EL (cell line): ENCODE measurements around the gene CDC42EP2.
"Not testable (repeated sequence)": the region's sequence is repeated elsewhere in the genome, so short reads cannot be mapped to it uniquely, and the experiment has no call there.

Experiments used
- DNase-seq: peaks from one replicate; pipeline ENCODE4 v3.0.0-alpha.2; 2016

CDC42EP2 gene

DNA sequence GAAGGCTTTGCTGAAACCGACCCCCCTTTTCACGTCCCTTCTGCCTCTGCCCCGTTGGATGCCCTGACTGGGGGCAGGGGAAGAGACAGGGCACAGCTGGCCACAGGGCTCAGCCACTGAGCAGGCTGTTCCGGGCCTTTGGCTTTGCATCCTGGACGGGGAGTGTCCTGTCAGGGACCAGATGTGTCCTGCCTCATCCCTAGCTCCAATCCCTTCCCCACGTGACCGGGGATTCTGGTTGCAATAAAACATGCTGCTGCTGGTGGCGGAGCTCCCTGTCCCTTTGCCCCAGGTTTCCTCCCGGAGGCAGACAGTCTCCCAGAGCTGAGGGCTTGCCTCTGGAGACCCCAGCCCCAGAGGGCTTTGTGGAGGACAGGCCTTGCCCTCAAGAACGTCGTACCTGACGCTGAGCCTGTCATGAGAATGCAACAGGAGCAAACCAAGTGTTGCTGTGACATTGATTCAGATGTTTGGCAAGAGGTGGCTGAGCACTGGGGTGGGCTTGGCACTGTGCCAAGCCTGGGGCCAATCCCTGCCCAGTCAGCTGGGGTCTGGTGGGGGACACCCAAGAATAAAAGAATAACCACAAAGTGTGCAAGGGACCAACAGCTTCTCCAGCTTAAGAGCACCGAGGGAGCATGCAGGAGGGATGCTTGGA, 7.3 kb downstream of the CDC42EP2 start:
- DNase-seq: no peak

DNA sequence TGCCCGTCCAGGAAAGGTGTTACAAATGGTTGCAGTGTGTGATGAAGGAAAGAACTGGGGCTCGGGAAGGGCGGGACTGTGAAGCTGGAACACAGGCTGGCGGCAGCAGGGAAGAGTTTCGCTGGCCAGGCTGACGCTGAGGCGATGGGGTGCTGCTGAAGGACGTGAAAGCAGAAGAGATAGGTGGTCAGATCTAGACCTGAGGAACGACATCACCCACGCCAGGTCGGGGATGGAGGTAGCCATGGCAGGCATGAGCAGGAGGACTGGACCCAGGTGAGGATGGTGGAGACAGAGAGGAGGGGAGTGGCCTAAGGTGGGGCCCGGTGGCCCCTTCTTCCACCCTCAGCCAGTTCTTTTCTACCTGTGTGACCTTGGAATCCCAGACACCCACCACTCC, 9.1 kb downstream of the CDC42EP2 start:
- DNase-seq: no peak

DNA sequence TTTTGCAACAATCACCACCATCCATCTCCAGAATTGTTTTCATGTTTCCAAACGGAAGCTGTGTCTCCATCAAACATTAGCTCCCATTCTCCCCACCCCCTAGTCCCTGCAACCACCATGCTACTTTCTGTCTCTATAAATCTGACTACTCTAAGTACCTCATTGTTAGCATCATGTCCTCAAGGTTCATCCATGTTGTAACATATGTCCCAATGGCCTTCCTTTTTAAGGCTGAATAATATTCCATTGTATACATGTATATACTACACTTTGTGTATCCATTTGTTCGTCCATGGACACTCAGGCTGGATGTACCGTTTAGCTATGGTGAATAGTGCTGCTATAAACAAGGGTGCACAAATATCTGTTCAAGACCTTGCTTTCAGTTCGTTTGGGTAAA, 10.8 kb downstream of the CDC42EP2 start:
- DNase-seq: no peak

DNA sequence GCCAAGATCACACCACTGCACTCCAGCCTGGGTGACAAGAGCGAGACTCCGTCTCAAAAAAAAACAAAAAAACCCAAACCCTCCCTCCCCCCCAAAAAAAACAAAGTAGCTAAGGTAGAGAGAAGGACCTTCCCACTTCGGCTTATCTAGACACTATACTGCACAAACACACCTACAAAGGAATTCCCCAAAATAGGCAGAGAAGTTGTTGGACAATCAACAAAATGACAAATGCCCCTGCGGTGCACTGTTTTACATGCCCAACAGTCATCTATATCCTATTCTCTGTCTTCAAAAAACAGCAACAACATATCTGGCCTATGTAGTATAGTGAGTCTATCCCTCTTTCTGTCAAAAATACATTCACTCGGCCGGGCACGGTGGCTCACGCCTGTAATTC, 12.4 kb downstream of the CDC42EP2 start:
- DNase-seq: no peak

DNA sequence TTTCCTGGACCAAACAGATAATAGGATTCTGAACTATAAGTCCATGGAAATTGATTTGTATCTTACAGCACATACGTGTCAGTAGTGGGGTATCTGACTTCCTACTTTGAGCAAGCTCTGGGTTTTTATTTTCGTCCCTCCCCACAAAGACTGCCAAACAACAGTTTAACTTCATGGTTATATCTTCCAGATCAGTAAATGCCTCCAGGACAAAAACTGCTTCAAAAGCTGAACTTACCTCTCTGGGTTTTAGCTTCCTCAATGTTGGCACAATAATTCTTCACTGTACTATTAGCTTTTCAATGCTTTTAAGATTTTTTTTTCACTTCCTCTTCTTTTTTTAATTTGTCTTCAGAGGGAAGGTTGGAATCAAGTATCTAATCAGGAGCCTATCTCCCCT, 14.8 kb downstream of the CDC42EP2 start:
- DNase-seq: no peak

DNA sequence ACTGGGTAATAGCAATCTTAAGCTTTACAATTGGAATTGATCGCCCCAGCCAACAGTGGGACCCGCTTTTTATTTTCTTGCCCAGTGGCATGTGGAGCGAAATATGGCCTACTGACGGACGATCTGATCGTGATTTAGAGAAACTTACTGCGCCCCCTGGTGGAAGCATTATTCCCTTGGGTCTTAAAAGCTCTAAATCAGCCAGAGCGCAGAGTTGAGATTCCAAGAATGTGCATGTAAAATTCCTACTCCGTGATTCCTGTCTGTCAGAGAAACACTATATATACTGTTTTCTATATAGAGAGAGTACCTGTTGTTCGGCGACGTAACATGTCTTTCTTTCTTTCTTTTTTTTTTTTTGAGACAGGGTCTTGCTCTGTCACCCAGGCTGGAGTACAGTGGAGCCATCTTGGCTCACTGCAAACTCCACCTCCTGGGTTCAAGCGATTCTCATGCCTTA, 15.3 kb downstream of the CDC42EP2 start:
- peak; percentile 90 for DNase-seq

DNA sequence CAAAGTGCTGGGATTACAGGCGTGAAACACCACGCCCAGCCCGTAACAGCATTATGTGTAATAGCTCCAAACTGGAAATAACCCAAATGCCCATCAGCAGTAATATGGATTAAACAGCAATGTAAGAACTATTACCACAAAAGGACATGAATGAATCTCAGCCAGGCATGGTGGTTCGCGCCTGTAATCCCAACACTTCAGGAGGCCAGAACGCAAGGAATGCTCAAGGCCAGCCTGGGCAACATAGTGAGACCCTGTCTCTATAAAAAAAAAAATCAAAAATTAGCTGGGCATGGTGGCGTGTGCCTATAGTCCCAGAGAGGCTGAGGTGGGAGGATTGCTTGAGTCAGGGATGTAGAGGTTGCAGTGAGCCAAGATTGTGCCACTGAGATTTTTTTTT, 15.9 kb downstream of the CDC42EP2 start:
- no peak for DNase-seq

DNA sequence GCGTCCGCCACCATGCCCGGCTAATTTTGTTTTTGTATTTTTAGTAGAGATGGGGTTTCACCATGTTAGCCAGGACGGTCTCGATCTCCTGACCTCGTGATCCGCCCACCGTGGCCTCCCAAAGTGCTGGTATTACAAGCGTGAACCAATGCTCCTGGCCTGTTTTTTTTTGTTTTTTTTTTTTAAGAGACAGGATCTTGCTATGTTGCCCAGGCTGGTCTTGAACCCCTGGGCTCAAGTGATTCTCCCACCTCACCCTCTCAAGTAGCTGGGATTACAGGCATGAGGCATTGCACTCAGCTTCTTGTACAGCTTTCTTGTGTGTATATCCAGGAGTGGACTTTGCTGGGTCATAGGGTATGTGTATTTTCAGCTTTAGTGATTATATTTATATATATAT, 17.9 kb downstream of the CDC42EP2 start:
- DNase-seq: not testable (repeated sequence)

DNA sequence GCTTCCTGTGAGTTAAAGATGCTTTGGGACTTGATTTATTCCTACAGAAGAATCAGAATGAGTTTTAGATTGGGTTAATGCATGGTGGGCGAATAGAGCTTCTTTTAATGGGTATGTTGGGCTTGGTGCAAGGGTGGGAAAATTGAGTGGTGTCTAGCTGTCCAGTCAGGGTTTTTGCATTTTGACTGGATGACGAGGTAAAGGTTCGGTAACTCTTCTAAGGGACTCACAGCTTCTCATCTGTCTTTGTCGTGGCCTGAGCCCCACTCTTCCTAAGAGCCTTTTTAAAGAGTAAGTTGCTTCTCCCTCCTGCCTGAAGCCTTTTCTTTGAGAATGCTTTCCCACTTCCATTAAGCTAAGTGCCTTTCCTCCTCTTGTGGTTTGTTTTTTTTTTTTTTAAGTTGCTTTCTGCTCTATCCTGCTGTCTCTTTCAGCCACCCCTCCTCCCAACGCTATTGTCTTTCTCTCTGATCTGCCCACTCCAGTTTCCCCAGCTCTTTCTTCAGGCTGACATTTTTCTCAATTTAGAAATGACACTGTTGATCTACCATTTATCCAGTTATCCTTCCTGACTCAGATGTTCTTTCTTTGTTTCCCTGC, 20.1 kb downstream of the CDC42EP2 start:
- no peak for DNase-seq

DNA sequence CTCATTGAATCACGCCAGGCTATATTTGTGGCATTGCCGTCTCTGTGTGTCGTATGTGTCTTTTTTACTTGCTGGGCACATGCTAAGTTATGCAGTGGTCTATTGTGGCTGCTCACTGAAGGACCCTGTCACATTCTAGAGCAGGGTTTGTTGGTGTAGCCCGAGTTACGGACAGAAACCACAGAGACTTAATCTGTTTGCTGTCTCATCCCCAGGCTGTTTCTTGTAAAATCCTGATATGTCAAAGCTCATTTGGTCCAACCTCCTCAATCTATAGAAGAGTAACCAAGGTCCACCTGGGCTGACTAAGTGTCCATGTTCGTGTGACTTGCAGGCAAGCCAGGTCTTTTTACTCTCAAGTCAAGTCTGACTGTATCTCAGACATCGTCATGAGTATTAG, 24.0 kb downstream of the CDC42EP2 start:
- no peak for DNase-seq

DNA sequence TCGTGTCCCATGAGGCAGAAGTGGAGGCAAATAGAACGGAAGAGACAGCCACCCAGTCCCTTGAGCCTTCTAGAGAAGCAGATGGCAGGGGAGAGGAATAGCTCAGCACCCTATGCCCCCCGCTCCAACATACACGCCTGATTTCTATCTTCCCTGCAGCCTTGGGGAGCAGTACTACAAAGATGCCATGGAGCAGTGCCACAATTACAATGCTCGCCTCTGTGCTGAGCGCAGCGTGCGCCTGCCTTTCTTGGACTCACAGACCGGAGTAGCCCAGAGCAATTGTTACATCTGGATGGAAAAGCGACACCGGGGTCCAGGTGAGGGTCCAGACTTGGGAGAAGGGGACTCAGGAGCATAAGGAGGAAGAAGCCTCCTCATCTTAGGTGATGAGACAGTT, 25.6 kb downstream of the CDC42EP2 start:
- no peak for DNase-seq

DNA sequence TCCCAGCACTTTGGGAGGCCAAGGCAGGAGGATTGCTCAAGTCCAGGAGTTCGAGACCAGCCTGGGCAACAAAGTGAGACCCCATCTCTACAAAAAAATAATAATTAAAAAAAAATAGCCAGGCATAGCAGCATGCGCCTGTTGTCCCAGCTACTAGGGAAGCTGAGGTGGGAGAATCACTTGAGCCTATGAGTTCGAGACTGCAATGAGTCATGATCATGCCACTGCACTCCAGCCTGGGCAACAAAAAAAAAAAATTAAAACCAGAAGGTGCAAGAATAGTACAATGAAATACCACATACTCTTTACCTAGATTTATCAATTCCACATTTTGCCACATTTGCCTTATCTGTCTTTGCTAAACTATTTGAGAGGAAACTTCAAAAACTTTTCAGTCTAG, 27.2 kb downstream of the CDC42EP2 start:
- no peak for DNase-seq

DNA sequence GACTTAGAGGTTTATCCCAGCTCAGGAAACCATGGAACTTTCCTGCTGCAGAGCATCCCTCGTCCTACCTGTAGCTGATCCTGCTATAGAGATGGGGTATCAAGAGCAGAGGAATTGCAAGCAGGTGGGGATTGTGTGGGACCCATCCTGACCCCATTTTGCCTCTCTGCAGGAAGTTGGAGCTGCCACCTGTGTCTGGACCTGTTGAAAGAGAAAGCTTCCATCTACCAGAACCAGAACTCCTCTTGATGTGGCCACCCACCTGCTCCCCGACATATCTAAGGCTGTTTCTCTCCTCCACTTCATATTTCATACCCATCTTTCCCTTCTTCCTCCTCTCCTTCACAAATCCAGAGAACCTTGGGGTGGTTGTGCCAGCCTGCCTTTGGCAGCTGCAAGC, 36.8 kb downstream of the CDC42EP2 start:
- DNase-seq: no peak

DNA sequence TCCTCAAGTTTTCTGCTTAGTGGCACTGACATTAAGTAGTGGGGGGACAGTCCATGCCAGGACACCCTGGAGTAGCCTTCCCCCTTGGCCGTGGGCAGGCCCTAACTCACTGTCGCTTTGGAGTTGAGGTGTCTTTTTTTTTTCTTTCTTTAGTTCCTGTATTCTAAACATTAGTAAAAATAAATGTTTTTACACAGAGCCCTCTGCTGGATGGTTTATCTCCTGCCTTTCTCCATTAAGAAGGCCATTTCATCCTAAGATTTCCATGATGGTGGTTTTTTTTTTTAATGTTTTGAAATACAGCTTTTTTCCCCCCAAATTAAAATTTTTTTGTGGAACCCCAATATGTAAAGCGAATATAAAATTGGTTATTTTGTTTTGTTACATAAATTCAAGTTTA, 38.1 kb downstream of the CDC42EP2 start:
- DNase-seq: peak; percentile 26

DNA sequence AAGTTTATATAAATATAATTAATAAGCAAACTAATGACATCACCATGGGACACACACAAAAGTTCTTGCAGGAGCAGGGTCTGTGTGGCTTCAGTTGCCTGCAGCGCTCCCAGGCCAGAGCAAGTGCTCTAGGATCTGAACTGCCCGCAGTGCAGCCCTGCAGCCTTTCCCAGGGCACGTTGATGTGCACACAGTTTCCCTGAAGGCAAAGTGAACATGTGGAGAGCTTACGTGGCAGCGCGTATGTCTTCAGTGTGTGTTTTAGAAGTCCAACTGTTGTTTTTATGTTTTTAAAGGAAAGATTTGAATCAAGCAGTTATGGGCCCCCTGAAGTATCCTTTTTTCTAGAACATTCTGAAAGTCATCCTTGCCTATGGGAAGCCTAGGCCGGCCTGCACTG, 38.7 kb downstream of the CDC42EP2 start:
- no peak for DNase-seq

DNA sequence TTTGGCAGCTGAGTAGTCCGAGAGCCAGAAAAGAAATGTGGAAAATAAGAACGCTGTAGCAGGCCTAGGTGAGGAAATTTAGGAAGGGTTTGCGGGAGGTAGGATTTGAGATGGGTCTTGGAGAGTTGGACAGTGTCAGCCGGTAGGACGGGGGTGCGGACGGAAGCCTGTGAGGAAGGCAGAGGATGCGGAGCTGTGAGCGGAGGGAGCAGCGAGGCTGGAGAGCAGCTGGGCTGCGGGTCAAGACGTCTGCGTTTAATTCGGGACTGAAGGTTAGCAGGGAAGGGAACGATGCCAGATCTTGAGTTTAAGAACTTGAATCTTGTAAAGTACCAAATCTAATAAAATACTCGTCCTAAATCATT, 39.2 kb downstream of the CDC42EP2 start:
- no peak for DNase-seq

DNA sequence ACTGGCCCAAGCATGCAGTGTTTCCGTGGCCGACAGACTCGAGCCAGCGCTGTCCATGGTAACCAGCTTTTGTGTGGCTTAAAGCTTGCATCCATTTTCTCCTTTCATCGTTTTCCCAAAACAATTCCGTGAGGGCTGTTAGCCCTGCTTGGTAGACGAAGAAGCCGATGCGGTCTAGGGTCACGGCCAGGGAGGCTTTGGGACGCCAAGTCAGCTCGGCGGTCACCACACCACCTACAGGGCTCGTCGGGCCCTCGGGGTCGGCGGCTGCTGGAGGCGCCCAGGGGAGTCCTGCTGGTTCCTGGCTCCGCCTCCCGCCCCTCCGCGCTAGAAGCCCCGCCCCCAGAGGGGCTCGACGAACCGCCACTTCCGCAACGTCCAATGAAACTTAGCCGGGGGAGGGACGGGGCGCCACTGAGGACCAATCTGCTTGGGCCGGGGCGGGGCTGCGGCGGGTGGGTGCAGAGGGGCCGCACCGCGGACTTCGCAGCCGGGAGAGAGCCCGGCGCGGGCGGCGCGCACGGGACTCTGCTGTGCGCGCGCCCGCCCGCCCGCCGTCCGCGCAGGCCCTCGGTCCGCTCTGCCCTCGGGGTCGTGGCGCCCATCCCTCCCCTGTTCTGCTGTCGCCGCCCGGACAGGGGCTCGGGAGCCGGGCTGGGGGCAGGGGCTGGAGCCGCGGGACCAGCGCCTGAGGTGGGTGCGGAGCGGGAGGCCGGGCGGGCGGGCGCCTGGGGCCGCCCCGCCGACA, 39.8 kb downstream of the CDC42EP2 start, which contains the start of gene TIGD3:
TIGD3 (plus strand) TSS at position 487 of the 748 bp plus-strand sequence. CDS start 1,058 bp downstream, outside the sequence.
- DNase-seq: peak; percentile 97

DNA sequence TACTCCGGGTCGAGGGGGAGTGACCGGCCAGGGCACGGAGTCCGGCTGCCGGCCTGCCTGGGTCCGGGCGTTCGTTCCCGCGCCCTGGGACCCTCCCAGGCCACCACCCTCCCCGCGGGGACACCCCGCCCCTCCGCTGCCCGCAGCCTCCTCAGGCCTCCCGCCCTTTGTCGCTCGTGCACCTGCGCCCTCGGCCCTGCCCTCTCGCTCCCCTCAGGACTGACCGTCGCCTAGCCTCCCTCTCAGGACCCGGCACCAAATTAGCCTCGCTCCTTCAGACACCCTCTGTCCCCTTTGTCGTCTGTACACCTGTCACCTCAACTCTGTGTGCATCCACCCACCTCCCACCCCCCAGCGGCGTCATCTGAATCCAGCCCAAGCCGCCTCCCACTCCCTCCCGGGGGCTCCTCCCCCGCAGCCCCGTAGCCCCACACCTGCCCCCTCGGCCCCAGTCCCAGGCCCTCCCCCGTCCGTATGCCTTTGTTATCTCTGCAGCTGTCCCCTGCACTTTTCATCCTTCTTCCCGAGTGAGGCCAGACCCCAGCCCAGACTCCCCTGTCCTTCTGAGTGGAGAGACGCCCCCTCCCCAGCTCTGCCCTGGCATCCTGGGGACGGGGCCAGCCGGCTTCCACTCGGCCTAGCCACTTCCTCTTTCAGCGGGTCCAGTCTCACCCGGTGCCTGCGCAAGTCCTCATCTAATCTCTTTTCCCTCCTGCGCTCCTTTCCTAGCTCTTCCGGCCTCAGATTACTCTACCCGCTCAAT, 40.5 kb downstream of the CDC42EP2 start:
- DNase-seq: peak; percentile 27

DNA sequence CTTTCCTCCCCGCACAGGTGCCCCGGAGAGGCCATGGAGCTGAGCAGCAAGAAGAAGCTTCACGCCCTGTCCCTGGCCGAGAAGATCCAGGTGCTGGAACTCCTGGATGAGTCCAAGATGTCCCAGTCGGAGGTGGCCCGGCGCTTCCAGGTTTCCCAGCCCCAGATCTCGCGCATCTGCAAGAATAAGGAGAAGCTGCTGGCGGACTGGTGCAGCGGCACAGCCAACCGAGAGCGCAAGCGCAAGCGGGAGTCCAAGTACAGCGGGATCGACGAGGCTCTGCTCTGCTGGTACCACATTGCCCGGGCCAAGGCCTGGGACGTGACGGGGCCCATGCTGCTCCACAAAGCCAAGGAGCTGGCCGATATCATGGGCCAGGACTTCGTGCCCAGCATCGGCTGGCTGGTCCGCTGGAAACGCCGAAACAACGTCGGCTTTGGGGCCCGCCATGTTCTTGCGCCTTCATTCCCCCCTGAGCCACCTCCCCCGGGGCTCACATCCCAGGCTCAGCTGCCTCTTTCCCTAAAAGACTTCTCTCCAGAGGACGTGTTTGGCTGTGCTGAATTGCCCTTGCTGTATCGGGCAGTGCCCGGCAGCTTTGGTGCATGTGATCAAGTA, 41.2 kb downstream of the CDC42EP2 start:
- DNase-seq: peak; percentile 36

DNA sequence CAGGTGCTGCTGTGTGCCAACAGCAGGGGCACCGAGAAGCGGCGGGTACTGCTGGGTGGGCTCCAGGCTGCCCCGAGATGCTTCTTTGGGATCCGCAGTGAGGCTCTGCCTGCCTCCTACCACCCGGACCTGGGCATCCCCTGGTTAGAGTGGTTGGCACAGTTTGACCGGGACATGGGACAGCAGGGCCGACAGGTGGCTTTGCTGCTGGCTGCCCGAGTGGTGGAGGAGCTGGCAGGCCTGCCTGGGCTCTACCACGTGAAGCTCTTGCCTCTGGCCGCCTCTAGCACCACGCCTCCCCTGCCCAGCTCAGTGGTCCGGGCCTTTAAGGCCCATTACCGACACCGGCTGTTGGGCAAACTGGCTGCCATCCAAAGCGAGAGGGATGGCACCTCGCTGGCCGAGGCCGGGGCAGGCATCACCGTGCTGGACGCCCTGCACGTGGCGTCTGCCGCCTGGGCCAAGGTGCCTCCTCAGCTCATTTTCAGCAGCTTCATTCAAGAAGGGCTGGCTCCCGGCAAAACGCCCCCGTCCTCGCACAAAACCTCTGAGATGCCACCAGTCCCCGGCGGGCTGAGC, 41.8 kb downstream of the CDC42EP2 start:
- no peak for DNase-seq

DNA sequence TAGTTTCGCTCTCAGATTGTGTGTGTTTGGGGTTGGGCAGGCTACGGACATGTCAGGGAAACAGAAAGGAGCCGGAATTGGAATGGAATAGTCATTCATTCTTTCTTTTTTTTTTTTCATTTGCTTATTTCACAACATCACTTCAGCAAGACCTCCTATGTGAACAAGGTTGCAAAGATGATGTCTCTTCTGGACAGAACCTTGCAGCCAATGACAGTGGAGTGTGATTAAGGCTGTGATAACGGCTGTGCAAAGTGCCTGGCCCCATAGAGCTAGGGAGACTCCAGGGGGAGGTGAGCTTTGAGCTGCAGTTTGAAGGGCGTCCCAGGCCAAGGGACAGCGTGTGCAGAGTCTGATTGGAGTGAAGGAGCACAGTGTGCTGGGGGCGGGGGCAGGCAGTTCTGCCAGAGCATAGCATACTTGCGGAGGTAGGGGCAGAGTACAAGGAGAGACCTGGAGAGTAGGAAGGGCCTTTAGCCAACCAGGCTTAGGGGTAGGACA, 43.2 kb downstream of the CDC42EP2 start:
- DNase-seq: no peak

DNA sequence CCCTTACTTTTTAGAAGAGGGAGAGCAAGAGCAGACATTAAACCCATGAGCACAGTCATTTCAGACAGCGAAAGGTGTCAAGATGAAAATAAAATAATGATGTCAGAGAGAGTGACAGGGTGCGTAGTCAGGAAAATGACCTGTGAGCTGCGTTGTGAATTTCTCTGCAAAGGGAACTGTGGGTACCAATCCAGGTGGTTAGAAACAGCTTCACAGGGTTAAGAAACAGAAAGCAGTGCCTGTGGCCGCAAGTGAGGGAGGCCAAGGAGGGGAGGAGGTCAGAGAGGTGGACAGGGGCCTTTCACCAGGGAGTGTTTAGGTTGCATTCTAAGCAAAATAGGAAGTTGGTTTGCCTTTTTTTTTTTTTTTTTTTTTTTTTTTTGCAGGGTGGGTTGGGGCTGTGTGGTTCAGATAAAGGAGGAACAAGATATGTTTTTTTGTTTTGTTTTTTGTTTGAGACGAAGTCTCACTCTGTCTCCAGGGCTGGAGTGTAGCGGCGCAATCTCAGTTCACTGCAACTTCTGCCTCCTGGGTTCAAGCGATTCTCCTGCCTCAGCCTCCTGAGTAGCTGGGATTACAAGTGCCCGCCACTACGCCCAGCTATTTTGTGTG, 47.8 kb downstream of the CDC42EP2 start:
- no peak for DNase-seq
